GM18951 (cell line): ENCODE data around the gene CCDC120.
A peak's percentile ranks its signal among the peaks of the same experiment; 100 is the strongest.

Experiments
- POLR2A ChIP-seq: IDR thresholded peaks from 4 replicates; pipeline ENCODE4 v1.6.1; 2011; ENCODE audit warnings: mild to moderate bottlenecking; ENCODE audit not compliant: insufficient read length, insufficient read depth; ENCODE audit errors: extremely low read depth
- in situ Hi-C: fragments of 300-500 bp; cut with MboI; formaldehyde crosslinking; loops from one replicate; pipeline ENCODE4 v1.12.0; 2022; ENCODE audit warnings: low sequenced_read_pairs, mixed read lengths, inconsistent platforms; ENCODE audit not compliant: unreplicated experiment

CCDC120 gene

GRCh38 chrX:49071877-49072711, 13.3 kb downstream of the CCDC120 start:
- in situ Hi-C loops: no loop called here
- no peak for TF ChIP-seq POLR2A

GRCh38 chrX:49072712-49073095, 13.9 kb downstream of the CCDC120 start:
- in situ Hi-C loops: no loop called here
- TF ChIP-seq POLR2A: no peak

- TF ChIP-seq POLR2A: peak; percentile 36
- in situ Hi-C loops: no loop called here
These were observed 15.1 kb downstream of the CCDC120 start, which contains the start of gene PRAF2 for GRCh38 chrX:49073601-49074575. Gene PRAF2 (minus strand): TSS chrX:49074002. CDS start chrX:49073987, 15 bp downstream.

GRCh38 chrX:49075347-49075746, 16.5 kb downstream of the CCDC120 start:
- in situ Hi-C loops: no loop called here
- no peak for TF ChIP-seq POLR2A

GRCh38 chrX:49077941-49078340, 19.1 kb downstream of the CCDC120 start:
- in situ Hi-C loops: no loop called here
- TF ChIP-seq POLR2A: no peak

- peak; percentile 59 for TF ChIP-seq POLR2A
- in situ Hi-C loops: no loop called here
These were observed 21.0 kb downstream of the CCDC120 start, which contains the start of gene WDR45 for GRCh38 chrX:49079489-49080428. Gene WDR45 (minus strand): TSS chrX:49079887. CDS start chrX:49078095, 1,792 bp downstream.

GRCh38 chrX:49082271-49082871, 23.6 kb downstream of the CCDC120 start:
- no peak for TF ChIP-seq POLR2A

GRCh38 chrX:49089553-49089952, 30.8 kb downstream of the CCDC120 start:
- in situ Hi-C loops: no loop called here
- no peak for TF ChIP-seq POLR2A

More at GRCh38 chrX:49082271-49082871, 23.6 kb downstream of the CCDC120 start:
- in situ Hi-C loops: no loop called here

GRCh38 chrX:49096419-49096818, 37.6 kb downstream of the CCDC120 start:
- no peak for TF ChIP-seq POLR2A
- in situ Hi-C loops: no loop called here

GRCh38 chrX:49100704-49101628, 42.2 kb downstream of the CCDC120 start:
- TF ChIP-seq POLR2A: peak; percentile 75
- in situ Hi-C loops: no loop called here

- in situ Hi-C loops: no loop called here
- no peak for TF ChIP-seq POLR2A
These were observed 42.8 kb downstream of the CCDC120 start for GRCh38 chrX:49101629-49101984.
